ENCODE results near the gene CMTR1. TPM values are rescaled to one million over a fixed set of nuclear protein-coding genes. Genes with fewer than 3 reads are reported as not detected.

Gene CMTR1
- total RNA-seq, 1 donor from 2014 or later = 53.5 TPM

- peak; percentile 53 for DNase-seq (ENCODE audit: low spot score)
- Mint-ChIP-seq H3K9me3 (no peaks in the 10 kb centered on the region), H3K4me3 (no peak overlapping the region), H3K27ac (no peak overlapping the region), H3K36me3 (ENCODE audit: low read depth) (peaks cover 22% of the 10 kb centered on the region), H3K27me3 (ENCODE audit: insufficient read depth) (no peaks in the 10 kb centered on the region), H3K4me1 (ENCODE audit: low read depth) (peaks cover 15% of the 10 kb centered on the region)
- intact Hi-C loops (cut with micrococcal nuclease) = loop anchor here (1.0 kb wide), 4 partner anchors 33 to 208 kb away; no protein-coding TSS in a partner anchor
Measured at GRCh38 chr6:37483917-37484785, 51.1 kb downstream of the CMTR1 start.

DNA sequence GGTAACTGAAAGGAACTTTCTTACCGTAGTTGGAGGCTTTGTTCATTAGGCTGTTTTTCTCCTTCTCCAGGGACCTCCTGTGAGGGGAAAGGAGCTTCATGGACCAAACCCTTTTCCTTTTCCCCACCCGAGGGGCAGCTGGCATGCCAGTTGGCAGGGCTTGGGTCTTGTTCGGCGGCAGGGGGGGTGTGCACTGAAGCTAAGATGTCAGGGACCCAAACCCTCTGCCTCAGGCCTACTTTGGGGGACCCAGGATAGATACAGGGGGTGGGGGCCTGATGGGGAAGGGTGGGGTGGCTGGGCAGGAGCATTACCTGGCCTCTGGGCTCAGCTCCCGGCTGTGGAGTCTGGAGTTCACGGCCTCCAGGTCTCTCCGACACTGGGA lies 51.8 kb downstream of the CMTR1 start:
- intact Hi-C loops (cut with micrococcal nuclease) = loop anchor here (1.0 kb wide), 4 partner anchors 33 to 208 kb away; no protein-coding TSS in a partner anchor
- DNase-seq (ENCODE audit: low spot score) = no peak
- Mint-ChIP-seq H3K27me3 (ENCODE audit: insufficient read depth) (no peaks in the 10 kb centered on the region), H3K27ac (no peak overlapping the region), H3K36me3 (ENCODE audit: low read depth) (peaks cover 22% of the 10 kb centered on the region), H3K9me3 (no peaks in the 10 kb centered on the region), H3K4me3 (no peak overlapping the region), H3K4me1 (ENCODE audit: low read depth) (peaks cover 16% of the 10 kb centered on the region)

DNA sequence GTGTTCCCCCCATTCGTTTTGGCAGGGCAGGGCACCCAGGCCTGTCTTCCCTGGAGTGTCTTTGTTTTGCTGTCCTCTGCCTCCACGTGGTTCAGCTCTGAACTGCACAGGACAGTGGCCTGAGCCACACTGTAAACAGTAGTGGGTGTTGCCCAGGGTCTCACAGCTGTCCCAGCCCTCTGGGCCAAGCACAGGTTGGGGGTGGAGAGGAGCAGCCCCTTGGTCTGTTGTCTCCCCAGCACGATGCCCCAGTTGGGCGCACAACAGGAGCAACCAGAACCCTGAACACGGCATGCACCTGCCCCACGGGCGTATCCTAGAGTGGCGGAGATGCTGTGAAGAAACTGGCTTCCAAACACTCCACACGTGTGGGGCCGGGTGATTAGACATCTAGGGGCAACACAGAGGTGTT lies 52.3 kb downstream of the CMTR1 start:
- DNase-seq (ENCODE audit: low spot score) = no peak
- Mint-ChIP-seq H3K9me3 (no peaks in the 10 kb centered on the region), H3K27me3 (ENCODE audit: insufficient read depth) (no peaks in the 10 kb centered on the region), H3K36me3 (ENCODE audit: low read depth) (peaks cover 22% of the 10 kb centered on the region), H3K27ac (peak overlapping the region; percentile 58), H3K4me1 (ENCODE audit: low read depth) (peaks cover 21% of the 10 kb centered on the region), H3K4me3 (no peak overlapping the region)
- intact Hi-C loops (cut with micrococcal nuclease) = no loop called here

DNA sequence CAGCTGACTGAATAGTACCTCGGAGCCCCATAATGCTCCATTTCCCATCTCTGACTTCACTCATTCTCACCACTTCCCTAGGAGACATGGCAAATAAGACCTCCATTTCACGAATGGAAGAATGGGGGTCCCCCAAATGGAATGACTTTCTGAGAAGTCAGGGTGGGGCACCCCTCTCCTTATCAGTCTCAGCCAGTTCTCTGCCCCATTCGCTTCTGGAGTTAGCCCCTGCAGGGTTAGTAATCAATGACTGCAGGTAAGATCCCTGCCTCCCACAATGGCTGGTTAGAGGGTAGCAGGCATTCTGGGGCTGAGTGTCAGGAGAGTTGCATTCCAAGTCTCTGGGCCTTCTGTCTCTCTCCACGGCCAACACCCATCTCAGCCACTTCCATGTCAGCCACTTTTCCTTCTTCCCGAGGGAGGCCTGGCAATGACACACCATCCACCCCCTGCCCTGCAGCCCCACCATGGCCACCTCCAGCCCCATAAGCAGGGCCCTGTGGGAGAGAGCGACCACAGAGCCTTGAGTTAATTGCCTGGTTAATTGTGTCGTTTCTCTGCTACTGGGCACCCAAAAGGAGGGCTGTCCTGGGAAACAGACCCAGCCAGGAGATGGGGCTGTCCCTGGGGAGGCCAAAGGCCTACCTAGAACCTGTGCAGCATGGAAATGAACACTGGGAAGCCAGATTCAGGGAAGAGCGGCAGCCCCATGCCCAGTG lies 53.3 kb downstream of the CMTR1 start:
- H3K4me1 Mint-ChIP-seq (ENCODE audit: low read depth) = peaks cover 29% of the 10 kb centered on the region
- intact Hi-C loops (cut with micrococcal nuclease) = no loop called here
- no peak overlapping the region for H3K4me3 Mint-ChIP-seq
- H3K9me3 Mint-ChIP-seq = no peaks in the 10 kb centered on the region
- no peak overlapping the region for H3K27ac Mint-ChIP-seq
- DNase-seq (ENCODE audit: low spot score) = no peak
- H3K27me3 Mint-ChIP-seq (ENCODE audit: insufficient read depth) = no peaks in the 10 kb centered on the region
- peaks cover 18% of the 10 kb centered on the region for H3K36me3 Mint-ChIP-seq (ENCODE audit: low read depth)

- peak overlapping the region; percentile 46 for H3K27ac Mint-ChIP-seq
- intact Hi-C loops (cut with micrococcal nuclease) = no loop called here
- no peaks in the 10 kb centered on the region for H3K9me3 Mint-ChIP-seq
- H3K27me3 Mint-ChIP-seq (ENCODE audit: insufficient read depth) = no peaks in the 10 kb centered on the region
- DNase-seq (ENCODE audit: low spot score) = no peak
- no peak overlapping the region for H3K4me3 Mint-ChIP-seq
- peaks cover 10% of the 10 kb centered on the region for H3K36me3 Mint-ChIP-seq (ENCODE audit: low read depth)
- peaks cover 44% of the 10 kb centered on the region for H3K4me1 Mint-ChIP-seq (ENCODE audit: low read depth)
Measured at GRCh38 chr6:37487591-37488380, 54.8 kb downstream of the CMTR1 start.

- H3K4me3 Mint-ChIP-seq = no peak overlapping the region
- peaks cover 6% of the 10 kb centered on the region for H3K36me3 Mint-ChIP-seq (ENCODE audit: low read depth)
- no peaks in the 10 kb centered on the region for H3K27me3 Mint-ChIP-seq (ENCODE audit: insufficient read depth)
- H3K4me1 Mint-ChIP-seq (ENCODE audit: low read depth) = peaks cover 47% of the 10 kb centered on the region
- H3K27ac Mint-ChIP-seq = peak overlapping the region; percentile 46
- intact Hi-C loops (cut with micrococcal nuclease) = no loop called here
- H3K9me3 Mint-ChIP-seq = no peaks in the 10 kb centered on the region
- DNase-seq (ENCODE audit: low spot score) = no peak
Measured at GRCh38 chr6:37488476-37488875, 55.5 kb downstream of the CMTR1 start.

DNA sequence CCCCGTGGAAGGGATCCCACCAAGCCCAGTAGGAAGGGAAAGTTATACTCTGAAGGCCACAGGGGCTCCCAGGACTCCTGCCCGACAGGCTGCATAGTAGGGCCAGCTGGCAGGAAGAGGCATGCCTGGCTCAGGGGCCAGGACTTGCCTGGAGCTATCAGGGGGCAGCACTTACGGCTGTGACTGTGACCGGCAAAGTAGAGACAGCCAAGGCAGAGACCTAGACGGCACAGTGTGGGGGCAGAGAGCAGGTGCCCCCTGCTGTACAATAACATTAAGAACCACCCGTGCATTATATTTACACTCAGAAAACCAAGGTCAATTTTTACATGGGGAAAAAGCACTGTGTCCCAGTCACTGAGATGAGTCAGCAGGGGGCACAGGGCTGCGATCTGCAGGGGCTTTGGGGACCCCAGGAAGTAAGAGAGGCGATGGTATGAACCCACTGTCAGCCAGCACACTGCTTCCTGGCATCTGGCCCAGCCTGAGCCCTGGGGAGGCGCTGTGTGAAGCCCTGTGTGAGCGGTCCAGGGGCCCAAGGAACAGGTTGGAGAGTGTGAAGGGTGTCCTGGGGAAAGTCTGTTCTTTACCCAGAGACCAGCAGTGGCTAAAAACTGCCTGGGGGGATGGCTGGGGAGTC lies 56.8 kb downstream of the CMTR1 start:
- H3K9me3 Mint-ChIP-seq = no peaks in the 10 kb centered on the region
- intact Hi-C loops (cut with micrococcal nuclease) = no loop called here
- DNase-seq (ENCODE audit: low spot score) = no peak
- H3K4me1 Mint-ChIP-seq (ENCODE audit: low read depth) = peaks cover 54% of the 10 kb centered on the region
- no peaks in the 10 kb centered on the region for H3K27me3 Mint-ChIP-seq (ENCODE audit: insufficient read depth)
- no peak overlapping the region for H3K4me3 Mint-ChIP-seq
- H3K36me3 Mint-ChIP-seq (ENCODE audit: low read depth) = peaks cover 9% of the 10 kb centered on the region
- peak overlapping the region; percentile 76 for H3K27ac Mint-ChIP-seq

DNA sequence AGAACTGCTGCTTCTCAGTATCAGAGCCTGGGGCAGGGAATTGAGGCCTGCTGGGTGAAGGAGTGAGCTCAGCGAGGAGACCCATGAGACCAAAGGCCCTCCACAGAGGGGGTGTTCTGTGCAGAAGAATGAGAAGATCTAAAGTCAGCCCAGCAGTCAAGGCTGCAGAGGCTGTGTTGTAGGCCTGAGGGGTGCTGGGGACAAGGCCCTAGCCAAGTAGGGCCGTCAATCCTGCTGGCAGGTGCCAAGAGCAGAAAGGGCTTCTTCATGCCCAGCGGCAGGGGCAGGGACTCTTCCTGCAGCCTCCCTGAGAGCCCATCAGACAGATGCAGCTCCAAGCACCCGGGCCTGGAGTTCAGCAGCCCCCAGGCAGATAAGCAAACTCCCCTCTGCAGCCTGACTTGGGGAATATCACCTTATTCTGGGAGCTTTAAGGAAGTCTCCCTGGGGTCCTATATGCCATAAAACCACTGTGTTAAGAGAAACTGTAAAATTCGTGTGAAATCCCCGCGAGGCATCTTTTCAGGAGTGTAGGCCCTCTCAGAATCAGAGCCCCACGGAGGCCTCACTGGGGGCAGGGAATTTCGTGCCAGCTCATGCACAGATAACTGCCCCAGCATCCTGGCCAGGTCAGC lies 57.6 kb downstream of the CMTR1 start:
- no peaks in the 10 kb centered on the region for H3K27me3 Mint-ChIP-seq (ENCODE audit: insufficient read depth)
- H3K9me3 Mint-ChIP-seq = no peaks in the 10 kb centered on the region
- H3K36me3 Mint-ChIP-seq (ENCODE audit: low read depth) = peaks cover 12% of the 10 kb centered on the region
- no peak for DNase-seq (ENCODE audit: low spot score)
- peak overlapping the region; percentile 76 for H3K27ac Mint-ChIP-seq
- no peak overlapping the region for H3K4me3 Mint-ChIP-seq
- intact Hi-C loops (cut with micrococcal nuclease) = no loop called here
- peaks cover 62% of the 10 kb centered on the region for H3K4me1 Mint-ChIP-seq (ENCODE audit: low read depth)

GRCh38 chr6:37491171-37491829 lies 58.3 kb downstream of the CMTR1 start:
- H3K4me3 Mint-ChIP-seq = no peak overlapping the region
- H3K4me1 Mint-ChIP-seq (ENCODE audit: low read depth) = peaks cover 67% of the 10 kb centered on the region
- H3K36me3 Mint-ChIP-seq (ENCODE audit: low read depth) = peaks cover 13% of the 10 kb centered on the region
- no peaks in the 10 kb centered on the region for H3K27me3 Mint-ChIP-seq (ENCODE audit: insufficient read depth)
- no peaks in the 10 kb centered on the region for H3K9me3 Mint-ChIP-seq
- H3K27ac Mint-ChIP-seq = peak overlapping the region; percentile 34
- no peak for DNase-seq (ENCODE audit: low spot score)
- intact Hi-C loops (cut with micrococcal nuclease) = no loop called here

DNA sequence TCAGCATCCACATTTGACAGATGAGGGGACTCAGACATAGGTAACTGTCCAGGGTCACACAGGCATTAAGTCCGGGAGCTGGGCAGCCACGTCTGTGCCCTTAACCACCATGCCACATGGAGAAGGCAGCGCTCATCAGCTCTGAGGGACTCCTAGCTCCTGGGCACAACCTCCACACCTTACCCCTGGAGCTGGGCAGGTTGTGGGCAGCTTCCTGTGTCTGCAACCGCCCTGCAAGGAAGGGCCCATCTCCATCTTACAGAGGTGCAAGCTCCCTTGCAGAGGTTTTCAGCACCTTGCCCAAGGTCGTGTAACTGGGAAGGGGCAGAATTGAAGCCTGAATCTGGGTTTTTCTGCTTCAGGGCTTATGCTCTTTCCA lies 58.8 kb downstream of the CMTR1 start:
- DNase-seq (ENCODE audit: low spot score) = no peak
- peaks cover 13% of the 10 kb centered on the region for H3K36me3 Mint-ChIP-seq (ENCODE audit: low read depth)
- no peaks in the 10 kb centered on the region for H3K9me3 Mint-ChIP-seq
- H3K4me1 Mint-ChIP-seq (ENCODE audit: low read depth) = peaks cover 72% of the 10 kb centered on the region
- intact Hi-C loops (cut with micrococcal nuclease) = no loop called here
- H3K27ac Mint-ChIP-seq = peak overlapping the region; percentile 67
- H3K27me3 Mint-ChIP-seq (ENCODE audit: insufficient read depth) = no peaks in the 10 kb centered on the region
- H3K4me3 Mint-ChIP-seq = no peak overlapping the region

DNA sequence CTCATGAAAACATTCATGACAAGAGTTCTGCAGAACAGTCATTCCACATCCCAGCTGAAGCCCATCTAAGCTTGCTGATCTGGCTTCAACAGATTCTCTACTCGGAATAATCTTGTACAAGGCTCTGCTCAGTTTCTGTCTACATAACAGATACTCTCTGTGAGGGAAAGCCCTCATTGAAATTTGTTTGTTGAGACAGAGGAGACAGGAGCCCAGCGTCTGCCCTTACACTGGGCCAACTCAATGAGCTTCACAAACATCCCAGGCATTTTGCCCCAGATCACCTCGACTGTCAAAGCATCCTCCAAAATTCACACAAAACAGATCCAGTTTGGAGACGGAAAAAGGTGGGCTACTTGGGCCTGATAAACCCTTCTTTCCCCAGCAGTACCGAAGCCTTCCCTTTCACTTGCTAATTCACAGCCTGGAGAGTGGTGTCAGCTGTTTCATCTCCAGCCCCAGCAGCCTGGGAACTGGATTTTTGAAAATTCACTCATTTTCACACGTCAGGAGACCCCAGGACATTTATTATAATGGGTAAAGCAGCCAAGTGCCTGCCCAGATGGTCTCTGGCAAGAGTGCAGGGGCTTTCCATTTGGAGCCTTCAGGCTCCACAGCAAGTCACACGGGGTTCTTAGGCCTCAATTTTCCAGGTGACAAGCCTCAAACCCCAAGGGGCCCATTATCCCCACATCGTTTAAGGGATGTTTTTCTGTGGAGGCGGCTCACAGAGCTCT lies 59.4 kb downstream of the CMTR1 start:
- Mint-ChIP-seq H3K27ac (peak overlapping the region; percentile 67), H3K27me3 (ENCODE audit: insufficient read depth) (no peaks in the 10 kb centered on the region), H3K9me3 (no peaks in the 10 kb centered on the region), H3K36me3 (ENCODE audit: low read depth) (peaks cover 17% of the 10 kb centered on the region), H3K4me1 (ENCODE audit: low read depth) (peaks cover 77% of the 10 kb centered on the region), H3K4me3 (no peak overlapping the region)
- no peak for DNase-seq (ENCODE audit: low spot score)
- intact Hi-C loops (cut with micrococcal nuclease) = no loop called here

Measured in activated T-helper 1 cell treated with anti-CD3 and anti-CD28 coated beads, Interleukin-12 subunit alpha, Interleukin-12 subunit beta, Interleukin-2, Interleukin-4 antibody, amounts not matched to agents 30 ng/mL and 10 ng/mL and 1 ng/mL, durations not matched to agents 14 hours and 24 hours and 36 hours (primary cell).